PC-9 (cell line): ENCODE measurements around the gene GAL.

Experiments
- CTCF ChIP-seq: fragments of 200-600 bp; sonication (generic); conservative IDR thresholded peaks from 2 replicates; pipeline ENCODE4 v1.6.1; 2017; ENCODE audit warnings: mixed run types, antibody characterized with exemption, mild to moderate bottlenecking, moderate library complexity
- EZH2 ChIP-seq: fragments of 200-600 bp; sonication (generic); IDR thresholded peaks from 2 replicates; pipeline ENCODE4 v1.8.0; 2017; ENCODE audit warnings: antibody characterized with exemption, low read depth

- TF ChIP-seq CTCF = no peak
- TF ChIP-seq EZH2 = no peak
Observed at GRCh38 chr11:68654978-68655377, 29.4 kb upstream of the GAL start.
